CD4-positive, alpha-beta T cell treated with Interferon gamma for 1 hour (primary cell): Measurements from ENCODE around the gene CA6.
"Not testable (repeated sequence)": the region's sequence is repeated elsewhere in the genome, so short reads cannot be mapped to it uniquely, and the experiment has no call there.

ENCODE experiments used
- DNase-seq: peaks from one replicate; pipeline ENCODE4 v3.0.0-alpha.2; 2020

CA6 gene

GRCh38 chr1:8945568-8945967 is at the start of gene CA6:
Gene CA6, plus strand, starts transcription at chr1:8945868. Its CDS starts 19 bp downstream, at chr1:8945887.
- DNase-seq, result no peak

- not testable (repeated sequence) for DNase-seq
Measured at GRCh38 chr1:8896775-8897174, 48.9 kb upstream of the CA6 start.

- not testable (repeated sequence) for DNase-seq
Measured at GRCh38 chr1:8897505-8897904, 48.2 kb upstream of the CA6 start.

GRCh38 chr1:8898418-8898817 is 47.2 kb upstream of the CA6 start:
- not testable (repeated sequence) for DNase-seq

- DNase-seq, result no peak
Measured at GRCh38 chr1:8899046-8899445, 46.6 kb upstream of the CA6 start.

- not testable (repeated sequence) for DNase-seq
Measured at GRCh38 chr1:8900684-8901083, 45.0 kb upstream of the CA6 start.

GRCh38 chr1:8902765-8903164 is 42.9 kb upstream of the CA6 start:
- DNase-seq, result no peak

GRCh38 chr1:8903410-8903809 is 42.3 kb upstream of the CA6 start:
- no peak for DNase-seq

- no peak for DNase-seq
Measured at GRCh38 chr1:8903908-8904650, 41.6 kb upstream of the CA6 start.

GRCh38 chr1:8905582-8906191 is 40.0 kb upstream of the CA6 start:
- DNase-seq, result no peak

GRCh38 chr1:8908388-8909151 is 37.1 kb upstream of the CA6 start:
- no peak for DNase-seq

- DNase-seq, result no peak
Measured at GRCh38 chr1:8910331-8910730, 35.3 kb upstream of the CA6 start.

- no peak for DNase-seq
Measured at GRCh38 chr1:8910914-8911313, 34.8 kb upstream of the CA6 start.

- no peak for DNase-seq
Measured at GRCh38 chr1:8911416-8912309, 34.0 kb upstream of the CA6 start.

GRCh38 chr1:8913457-8913856 is 32.2 kb upstream of the CA6 start:
- no peak for DNase-seq

- DNase-seq, result no peak
Measured at GRCh38 chr1:8914466-8914865, 31.2 kb upstream of the CA6 start.

GRCh38 chr1:8915446-8915845 is 30.2 kb upstream of the CA6 start:
- no peak for DNase-seq

- DNase-seq, result not testable (repeated sequence)
Measured at GRCh38 chr1:8917536-8917935, 28.1 kb upstream of the CA6 start.

- no peak for DNase-seq
Measured at GRCh38 chr1:8922962-8923361, 22.7 kb upstream of the CA6 start.

- no peak for DNase-seq
Measured at GRCh38 chr1:8925406-8925805, 20.3 kb upstream of the CA6 start.

- DNase-seq, result no peak
Measured at GRCh38 chr1:8925960-8926359, 19.7 kb upstream of the CA6 start.

- no peak for DNase-seq
Measured at GRCh38 chr1:8926707-8927694, 18.7 kb upstream of the CA6 start.
